22Rv1 (cell line): ENCODE measurements around the gene TRMT2A.

ENCODE experiments used
- ZFX ChIP-seq: fragments of 450-650 bp; IDR thresholded peaks from 2 replicates; pipeline ENCODE4 v1.6.1; 2017; ENCODE audit warnings: antibody characterized with exemption, borderline replicate concordance
- TF ChIP-seq, protein P1 (sequence below): fragments of 450-650 bp; IDR thresholded peaks from 2 replicates; pipeline ENCODE4 v1.5.1; 2017; ENCODE audit warnings: mild to moderate bottlenecking

DNA sequence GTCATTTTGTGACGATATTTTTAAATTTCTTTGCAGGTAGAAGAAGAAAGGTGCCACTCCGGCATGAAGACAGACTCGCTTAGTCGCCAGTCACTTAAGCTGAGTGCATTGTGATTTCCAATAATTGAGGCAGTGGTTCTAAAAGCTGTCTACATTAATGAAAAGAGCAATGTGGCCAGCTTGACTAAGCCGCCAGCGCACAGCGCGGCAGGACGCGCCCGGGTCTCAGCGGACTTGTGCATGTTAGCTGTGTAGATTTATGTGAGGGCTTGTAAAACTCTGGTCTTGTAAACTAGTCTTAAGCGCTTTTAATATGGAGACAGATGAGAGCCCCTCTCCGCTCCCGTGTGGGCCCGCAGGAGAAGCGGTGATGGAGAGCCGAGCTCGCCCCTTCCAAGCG lies 31.4 kb downstream of the TRMT2A start:
- TF ChIP-seq, protein P1, sequence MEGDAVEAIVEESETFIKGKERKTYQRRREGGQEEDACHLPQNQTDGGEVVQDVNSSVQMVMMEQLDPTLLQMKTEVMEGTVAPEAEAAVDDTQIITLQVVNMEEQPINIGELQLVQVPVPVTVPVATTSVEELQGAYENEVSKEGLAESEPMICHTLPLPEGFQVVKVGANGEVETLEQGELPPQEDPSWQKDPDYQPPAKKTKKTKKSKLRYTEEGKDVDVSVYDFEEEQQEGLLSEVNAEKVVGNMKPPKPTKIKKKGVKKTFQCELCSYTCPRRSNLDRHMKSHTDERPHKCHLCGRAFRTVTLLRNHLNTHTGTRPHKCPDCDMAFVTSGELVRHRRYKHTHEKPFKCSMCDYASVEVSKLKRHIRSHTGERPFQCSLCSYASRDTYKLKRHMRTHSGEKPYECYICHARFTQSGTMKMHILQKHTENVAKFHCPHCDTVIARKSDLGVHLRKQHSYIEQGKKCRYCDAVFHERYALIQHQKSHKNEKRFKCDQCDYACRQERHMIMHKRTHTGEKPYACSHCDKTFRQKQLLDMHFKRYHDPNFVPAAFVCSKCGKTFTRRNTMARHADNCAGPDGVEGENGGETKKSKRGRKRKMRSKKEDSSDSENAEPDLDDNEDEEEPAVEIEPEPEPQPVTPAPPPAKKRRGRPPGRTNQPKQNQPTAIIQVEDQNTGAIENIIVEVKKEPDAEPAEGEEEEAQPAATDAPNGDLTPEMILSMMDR: no peak
- TF ChIP-seq ZFX: no peak
